PC-3 (cell line): Measurements from ENCODE around the gene BIRC7. TPM values are rescaled to one million over a fixed set of nuclear protein-coding genes. Genes with fewer than 3 reads are reported as not detected.
"Not testable (repeated sequence)": the region's sequence is repeated elsewhere in the genome, so short reads cannot be mapped to it uniquely, and the experiment has no call there.

Experiments
- ATAC-seq: fragments of 200-7000 bp; cut with Tn5 transposase; 2 replicates; pipeline ENCODE4 v1.9.1; 2020; ENCODE audit warnings: mild to moderate bottlenecking, moderate library complexity
- BruUV-seq: library from RNA; stranded (reverse); fragments of 400-500 nt; replicated peaks from 2 replicates; lab custom pipeline; 2021; lab: Mats Ljungman, UMichigan
- CTCF ChIA-PET: fragments of 300-600 bp; sonication (Branson Sonifier 250); formaldehyde crosslinking; loops from one replicate; lab custom pipeline; 2022; ENCODE audit warnings: antibody characterized with exemption; lab: Charles Lee
- POLR2A ChIA-PET: fragments of 300-600 bp; sonication (Branson Sonifier 250); formaldehyde crosslinking; loops from one replicate; lab custom pipeline; 2022; ENCODE audit warnings: antibody characterized with exemption; ENCODE audit not compliant: unreplicated experiment; lab: Charles Lee
- DNase-seq: peaks from one replicate; pipeline ENCODE4 v3.0.0-alpha.2; 2015
- H2AFZ ChIP-seq: fragments of 300-600 bp; sonication (generic); 2 replicates; pipeline ENCODE4 v1.6.0; 2016; ENCODE audit warnings: antibody characterized with exemption, low read length
- H3F3A ChIP-seq: fragments of 300-600 bp; sonication (generic); one replicate; pipeline ENCODE4 v1.6.0; 2017; ENCODE audit warnings: antibody characterized with exemption, low read length, control low read depth, mild to moderate bottlenecking; ENCODE audit not compliant: unreplicated experiment
- H3K27ac ChIP-seq: fragments of 300-600 bp; sonication (generic); 2 replicates; pipeline ENCODE4 v1.5.1; 2016; ENCODE audit warnings: mild to moderate bottlenecking, low read length
- H3K27me3 ChIP-seq: fragments of 300-600 bp; sonication (generic); 2 replicates; pipeline ENCODE4 v1.6.1; 2016; ENCODE audit warnings: low read length, mixed read lengths
- H3K36me3 ChIP-seq: fragments of 300-600 bp; sonication (generic); 2 replicates; pipeline ENCODE4 v1.6.1; 2016; ENCODE audit warnings: low read depth, mixed run types, low read length, mixed read lengths
- H3K4me1 ChIP-seq: fragments of 300-600 bp; sonication (generic); 2 replicates; pipeline ENCODE4 v1.5.1; 2016; ENCODE audit warnings: low read length; ENCODE audit not compliant: insufficient read depth
- H3K4me2 ChIP-seq: fragments of 300-600 bp; sonication (generic); 2 replicates; pipeline ENCODE4 v1.6.0; 2016; ENCODE audit warnings: low read length
- H3K4me3 ChIP-seq: fragments of 300-600 bp; sonication (generic); 2 replicates; pipeline ENCODE4 v1.5.1; 2016; ENCODE audit warnings: mild to moderate bottlenecking, low read length, mixed read lengths
- H3K79me2 ChIP-seq: fragments of 300-600 bp; sonication (generic); 2 replicates; pipeline ENCODE4 v1.6.1; 2017; ENCODE audit warnings: low read length, mixed read lengths
- H3K9ac ChIP-seq: fragments of 300-600 bp; sonication (generic); 2 replicates; pipeline ENCODE4 v1.6.0; 2016; ENCODE audit warnings: mild to moderate bottlenecking, low read length
- H3K9me2 ChIP-seq: fragments of 300-600 bp; sonication (generic); replicated peaks from 2 replicates; pipeline ENCODE4 v1.6.1; 2016; ENCODE audit warnings: mixed run types, low read length, mixed read lengths
- H3K9me3 ChIP-seq: fragments of 300-600 bp; sonication (generic); 2 replicates; pipeline ENCODE4 v1.6.1; 2016; ENCODE audit warnings: low read length, mixed read lengths
- H4K20me1 ChIP-seq: fragments of 300-600 bp; sonication (generic); 2 replicates; pipeline ENCODE4 v1.6.1; 2016; ENCODE audit warnings: low read length, mixed read lengths
- EZH2 ChIP-seq: fragments of 300-600 bp; sonication (generic); IDR thresholded peaks from one replicate; pipeline ENCODE4 v1.6.1; 2017; ENCODE audit warnings: antibody characterized with exemption, mild to moderate bottlenecking, low read length; ENCODE audit not compliant: unreplicated experiment
- EZH2phosphoT487 ChIP-seq: fragments of 300-600 bp; sonication (generic); IDR thresholded peaks from 2 replicates; pipeline ENCODE4 v1.6.1; 2018; ENCODE audit warnings: mild to moderate bottlenecking, antibody characterized with exemption, low read length, borderline replicate concordance
- intact Hi-C: fragments of 100-400 bp; cut with micrococcal nuclease; formaldehyde crosslinking; loops from 2 replicates; pipeline ENCODE4 v1.9.0; 2023
- total RNA-seq: library from RNA; depleted of rRNA; stranded (reverse); fragments of >200 nt; gene quantifications from 2 replicates; pipeline ENCODE4 v1.2.3, GENCODE V29; 2014
- TF ChIP-seq, protein P1 (sequence below): fragments of 300-600 bp; sonication (generic); conservative IDR thresholded peaks from 2 replicates; pipeline ENCODE4 v1.5.1; 2017; ENCODE audit warnings: antibody characterized with exemption, low read depth, mild to moderate bottlenecking, low read length

The BIRC7 gene
- total RNA-seq, 1 experiment from 2014 or later = not detected

DNA sequence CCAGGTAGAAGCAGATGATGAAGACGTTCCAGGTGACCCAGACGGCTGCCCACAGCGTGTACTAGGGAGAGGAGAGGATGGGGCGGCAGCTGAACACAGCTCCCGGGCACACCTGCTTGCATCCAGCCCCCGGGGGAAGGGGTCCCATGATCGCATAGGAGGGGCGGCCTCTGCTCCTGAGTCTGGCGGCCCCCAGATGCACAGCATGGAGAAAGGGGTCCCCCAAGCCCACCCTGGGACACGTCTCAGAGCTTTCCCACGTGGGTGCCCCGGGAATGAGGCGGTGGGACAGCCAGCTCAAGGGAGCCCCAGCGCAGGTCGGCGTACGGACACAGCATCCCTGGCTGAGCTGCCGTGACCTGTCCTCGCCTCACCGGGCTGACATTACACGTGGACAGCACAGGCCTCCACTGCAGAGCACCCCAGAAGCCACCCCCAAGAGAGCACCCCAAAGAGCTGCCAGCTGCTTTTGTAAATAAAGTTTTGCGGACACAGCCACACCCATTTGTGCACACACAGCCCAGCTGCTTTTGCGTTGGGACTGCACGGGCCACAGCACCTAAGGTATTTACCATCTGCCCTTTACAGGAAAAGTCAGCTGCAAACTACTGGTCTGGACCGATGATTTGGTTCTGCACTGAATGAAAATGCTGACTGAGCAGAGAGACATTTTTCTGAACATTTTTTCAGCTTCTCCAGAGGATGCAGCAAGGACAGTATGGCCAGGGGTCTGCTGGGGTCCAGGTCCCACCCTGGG lies 13.3 kb downstream of the BIRC7 start:
- Histone ChIP-seq H3K27me3 (peaks cover 36% of the 10 kb centered on the region), H3K9me3 (no peaks in the 10 kb centered on the region)

DNA sequence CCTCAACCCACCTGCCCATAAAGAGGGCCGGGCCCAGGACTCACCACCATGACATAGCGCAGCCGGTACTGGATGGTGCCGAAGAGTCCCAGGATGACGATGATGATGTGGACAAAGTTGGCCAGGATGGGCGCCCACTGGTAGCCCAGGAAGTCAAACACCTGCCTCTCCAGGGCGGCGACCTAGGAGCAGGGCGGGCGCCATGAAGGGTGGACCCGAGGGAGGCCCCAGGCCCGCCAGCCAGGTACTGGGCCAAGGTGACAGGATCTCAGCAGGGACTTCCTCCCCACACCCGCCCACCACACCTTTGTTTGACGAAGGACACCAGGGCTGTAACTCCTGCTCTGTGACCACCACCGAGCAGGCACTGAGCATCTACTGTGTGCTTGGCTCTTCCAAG lies 14.2 kb downstream of the BIRC7 start:
- H3K27me3 ChIP-seq = peaks cover 40% of the 10 kb centered on the region
- ChIA-PET CTCF (interaction anchor here (0.9 kb wide), 1 partner anchor 66 kb away, joined by 3 read pairs; no protein-coding TSS in a partner anchor), POLR2A (interaction anchor here (0.5 kb wide), 1 partner anchor 24 kb away, joined by 3 read pairs; no protein-coding TSS in a partner anchor)
- ATAC-seq = no peak
- no peak overlapping the region for H3K4me3 ChIP-seq
- no peaks in the 10 kb centered on the region for H3F3A ChIP-seq
- peaks cover 15% of the 10 kb centered on the region; the same call in 1 of the 2 replicates for H3K4me1 ChIP-seq
- H3K4me2 ChIP-seq = no peak overlapping the region
- no TSS peak for BruUV-seq
- intact Hi-C loops = no loop called here
- DNase-seq = no peak
- no peaks in the 10 kb centered on the region for H3K36me3 ChIP-seq
- no peaks in the 10 kb centered on the region for H3K9me3 ChIP-seq
- no peak overlapping the region for H3K27ac ChIP-seq
- no peak overlapping the region for H2AFZ ChIP-seq
- no peaks in the 10 kb centered on the region for H3K79me2 ChIP-seq
- TF ChIP-seq EZH2 = no peak
- no peak for TF ChIP-seq EZH2phosphoT487
- TF ChIP-seq, protein P1, sequence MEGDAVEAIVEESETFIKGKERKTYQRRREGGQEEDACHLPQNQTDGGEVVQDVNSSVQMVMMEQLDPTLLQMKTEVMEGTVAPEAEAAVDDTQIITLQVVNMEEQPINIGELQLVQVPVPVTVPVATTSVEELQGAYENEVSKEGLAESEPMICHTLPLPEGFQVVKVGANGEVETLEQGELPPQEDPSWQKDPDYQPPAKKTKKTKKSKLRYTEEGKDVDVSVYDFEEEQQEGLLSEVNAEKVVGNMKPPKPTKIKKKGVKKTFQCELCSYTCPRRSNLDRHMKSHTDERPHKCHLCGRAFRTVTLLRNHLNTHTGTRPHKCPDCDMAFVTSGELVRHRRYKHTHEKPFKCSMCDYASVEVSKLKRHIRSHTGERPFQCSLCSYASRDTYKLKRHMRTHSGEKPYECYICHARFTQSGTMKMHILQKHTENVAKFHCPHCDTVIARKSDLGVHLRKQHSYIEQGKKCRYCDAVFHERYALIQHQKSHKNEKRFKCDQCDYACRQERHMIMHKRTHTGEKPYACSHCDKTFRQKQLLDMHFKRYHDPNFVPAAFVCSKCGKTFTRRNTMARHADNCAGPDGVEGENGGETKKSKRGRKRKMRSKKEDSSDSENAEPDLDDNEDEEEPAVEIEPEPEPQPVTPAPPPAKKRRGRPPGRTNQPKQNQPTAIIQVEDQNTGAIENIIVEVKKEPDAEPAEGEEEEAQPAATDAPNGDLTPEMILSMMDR = no peak
- H3K9ac ChIP-seq = no peak overlapping the region
- no peaks in the 10 kb centered on the region for H4K20me1 ChIP-seq
- no peaks in the 10 kb centered on the region for H3K9me2 ChIP-seq

More for the DNA sequence above, 13.3 kb downstream of the BIRC7 start:
- CTCF ChIA-PET = interaction anchor here (0.9 to 1.1 kb wide), 2 partner anchors 26 to 66 kb away, joined by 3 to 13 read pairs; no protein-coding TSS in a partner anchor
- ATAC-seq (peak; percentile 75), DNase-seq (peak; percentile 32)
- no TSS peak for BruUV-seq
- Histone ChIP-seq H3K4me2 (no peak overlapping the region), H2AFZ (no peak overlapping the region), H3K4me3 (no peak overlapping the region), H3F3A (no peaks in the 10 kb centered on the region), H3K9ac (no peak overlapping the region), H3K27ac (no peak overlapping the region), H3K4me1 (peaks cover 15% of the 10 kb centered on the region; the same call in 1 of the 2 replicates), H3K79me2 (no peaks in the 10 kb centered on the region), H3K9me2 (no peaks in the 10 kb centered on the region), H3K36me3 (no peaks in the 10 kb centered on the region), H4K20me1 (no peaks in the 10 kb centered on the region)
- TF ChIP-seq, protein P1 = no peak
- TF ChIP-seq EZH2phosphoT487 (no peak), EZH2 (no peak)
- intact Hi-C loops = no loop called here
- POLR2A ChIA-PET = interaction anchor here (0.5 to 0.6 kb wide), 2 partner anchors 23 to 26 kb away, joined by 3 read pairs; no protein-coding TSS in a partner anchor

DNA sequence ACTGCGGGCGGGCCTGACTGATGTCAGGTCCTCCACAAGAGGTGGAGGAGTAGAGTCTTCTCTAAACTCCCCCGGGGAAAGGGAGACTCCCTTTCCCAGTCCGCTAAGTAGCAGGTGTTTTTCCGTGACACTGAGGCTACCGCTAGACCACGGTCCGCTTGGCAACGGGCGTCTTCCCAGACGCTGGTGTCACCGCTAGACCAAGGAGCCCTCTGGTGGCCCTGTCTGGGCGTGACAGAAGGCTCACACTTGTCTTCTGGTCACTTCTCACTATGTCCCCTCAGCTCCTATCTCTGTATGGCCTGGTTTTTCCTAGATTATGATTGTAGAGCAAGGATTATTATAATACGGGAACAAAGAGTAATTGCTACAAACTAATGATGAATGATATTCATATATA lies 15.6 kb downstream of the BIRC7 start:
- H3F3A ChIP-seq, H3K9me3 ChIP-seq, H3K9ac ChIP-seq, H3K4me3 ChIP-seq, BruUV-seq, H3K27ac ChIP-seq, H3K79me2 ChIP-seq, H3K4me2 ChIP-seq, H4K20me1 ChIP-seq, ATAC-seq, H2AFZ ChIP-seq, H3K9me2 ChIP-seq, H3K36me3 ChIP-seq, POLR2A ChIA-PET: not testable (repeated sequence)
- CTCF ChIA-PET = interaction anchor here (1.0 kb wide), 1 partner anchor 27 kb away, joined by 15 read pairs; no protein-coding TSS in a partner anchor
- TF ChIP-seq, protein P1 = peak; percentile 46; the same call in 1 of the 2 replicates
- DNase-seq = peak; percentile 29
- Histone ChIP-seq H3K4me1 (peaks cover 15% of the 10 kb centered on the region; the same call in 1 of the 2 replicates), H3K27me3 (peaks cover 53% of the 10 kb centered on the region)
- intact Hi-C loops = loop anchor here (1.0 kb wide), 1 partner anchor 28 kb away; no protein-coding TSS in a partner anchor
